ENCODE results near the gene CYP1A2. TPM values are rescaled to one million over a fixed set of nuclear protein-coding genes. Genes with fewer than 3 reads are reported as not detected.
A peak's percentile ranks its signal among the peaks of the same experiment; 100 is the strongest.
"Not testable (repeated sequence)": the region's sequence is repeated elsewhere in the genome, so short reads cannot be mapped to it uniquely, and the experiment has no call there.

CYP1A2 gene, protein sequence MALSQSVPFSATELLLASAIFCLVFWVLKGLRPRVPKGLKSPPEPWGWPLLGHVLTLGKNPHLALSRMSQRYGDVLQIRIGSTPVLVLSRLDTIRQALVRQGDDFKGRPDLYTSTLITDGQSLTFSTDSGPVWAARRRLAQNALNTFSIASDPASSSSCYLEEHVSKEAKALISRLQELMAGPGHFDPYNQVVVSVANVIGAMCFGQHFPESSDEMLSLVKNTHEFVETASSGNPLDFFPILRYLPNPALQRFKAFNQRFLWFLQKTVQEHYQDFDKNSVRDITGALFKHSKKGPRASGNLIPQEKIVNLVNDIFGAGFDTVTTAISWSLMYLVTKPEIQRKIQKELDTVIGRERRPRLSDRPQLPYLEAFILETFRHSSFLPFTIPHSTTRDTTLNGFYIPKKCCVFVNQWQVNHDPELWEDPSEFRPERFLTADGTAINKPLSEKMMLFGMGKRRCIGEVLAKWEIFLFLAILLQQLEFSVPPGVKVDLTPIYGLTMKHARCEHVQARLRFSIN
- not detected in 2 replicates for total RNA-seq

DNA sequence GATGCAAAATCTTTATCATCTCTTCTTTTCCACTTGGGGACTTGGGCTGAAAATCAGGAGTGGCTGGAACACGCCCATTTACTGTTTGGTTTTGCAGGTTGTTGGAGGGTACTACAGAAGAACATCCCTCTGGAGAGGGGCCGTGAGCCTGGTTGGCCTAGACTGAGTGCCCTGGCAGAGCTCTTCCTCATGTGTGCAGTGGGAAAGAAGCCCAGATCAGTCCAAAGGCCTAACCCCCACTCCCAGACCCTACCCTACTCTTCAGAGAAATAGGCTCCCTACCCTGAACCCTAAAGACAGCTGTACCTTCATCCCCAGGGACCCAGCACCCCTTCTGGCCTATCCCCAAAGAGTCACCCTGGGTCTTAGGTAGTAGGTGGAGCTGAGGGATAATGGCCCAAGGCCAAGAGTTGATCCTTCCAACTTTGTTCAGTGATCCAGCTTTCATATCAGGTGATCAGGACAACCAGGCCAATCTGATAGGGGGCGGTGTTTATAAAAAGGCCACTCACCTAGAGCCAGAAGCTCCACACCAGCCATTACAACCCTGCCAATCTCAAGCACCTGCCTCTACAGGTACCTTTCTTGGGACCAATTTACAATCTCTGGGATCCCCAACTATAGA lies at the start of gene CYP1A2:
CYP1A2 (plus strand) TSS at position 524 of the 625 bp plus-strand sequence. CDS start 894 bp downstream, outside the sequence.
- no peak for DNase-seq (ENCODE audit: low read depth)

DNA sequence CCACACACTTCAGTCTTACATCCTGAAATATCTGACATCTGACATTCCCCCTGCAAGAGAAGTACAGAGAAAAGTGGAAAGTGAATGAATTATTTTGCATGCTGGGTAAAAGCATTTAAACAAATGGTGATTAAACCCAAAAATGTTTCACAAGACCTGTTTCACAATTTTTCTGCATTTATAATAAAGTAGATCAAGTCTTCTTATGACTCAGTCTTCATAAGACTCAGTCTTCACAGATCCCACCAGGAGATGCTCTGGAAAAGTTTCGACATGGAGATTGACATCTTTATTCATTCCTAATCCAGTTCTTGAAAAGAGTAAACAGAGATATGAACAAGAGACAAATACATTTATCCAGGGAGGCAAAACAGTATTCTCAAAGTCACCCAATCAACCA lies 39.6 kb upstream of the CYP1A2 start:
- no peak for DNase-seq (ENCODE audit: low read depth)

DNA sequence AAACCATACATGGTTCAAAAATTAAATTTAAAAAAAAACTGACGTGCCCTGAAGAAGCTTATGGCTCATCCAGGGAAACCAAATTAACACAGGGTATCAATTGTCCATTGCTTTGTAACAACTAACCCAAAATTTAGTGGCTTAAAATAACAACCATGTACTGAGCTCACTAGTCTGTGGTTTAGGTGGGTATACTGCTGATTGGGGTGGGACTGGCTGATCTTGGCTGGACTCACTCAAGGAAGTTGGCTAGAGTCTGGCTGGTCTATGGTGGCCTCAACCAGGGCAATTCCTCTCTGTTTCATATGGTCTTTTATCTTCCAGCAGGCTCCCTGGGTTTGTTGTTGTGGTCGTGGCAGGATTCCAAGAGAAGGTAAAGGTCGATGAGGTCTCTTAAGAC lies 38.8 kb upstream of the CYP1A2 start:
- no peak for DNase-seq (ENCODE audit: low read depth)

DNA sequence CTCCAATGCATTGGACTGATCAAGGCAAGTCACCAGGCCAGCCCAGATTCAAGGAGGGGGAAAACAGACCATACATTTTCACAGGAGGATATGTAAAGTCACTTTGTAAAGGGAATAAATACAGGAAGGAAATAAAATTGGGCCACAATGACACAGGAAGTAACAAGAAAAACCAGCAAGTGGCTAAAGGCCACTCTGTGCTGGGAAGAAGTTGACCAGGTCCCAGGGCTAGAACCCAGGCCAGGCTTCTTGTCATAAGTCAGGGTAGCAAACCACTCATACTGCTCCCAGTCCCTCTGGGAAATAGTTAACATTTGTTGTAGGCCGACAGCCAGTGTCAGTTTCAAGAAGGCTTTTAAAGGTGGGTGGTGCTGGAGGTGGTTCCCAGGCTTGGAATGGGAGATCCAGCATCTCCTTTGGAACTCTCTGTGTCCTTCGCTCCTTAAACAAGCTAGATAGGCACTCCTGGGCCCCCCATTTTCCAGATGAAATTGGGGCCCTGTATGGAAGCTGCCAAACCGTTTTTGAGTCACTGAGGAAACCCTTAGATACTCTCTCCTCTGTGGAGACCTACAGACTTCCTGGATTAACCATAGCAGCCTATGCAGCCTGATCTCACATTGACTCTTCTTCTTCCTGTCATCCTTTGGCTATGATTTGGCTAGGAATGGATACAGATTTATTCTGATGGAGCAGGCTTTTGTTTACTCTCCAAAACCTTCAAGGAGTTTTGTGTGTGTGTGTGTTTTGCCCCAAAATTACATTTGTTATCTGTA lies 38.1 kb upstream of the CYP1A2 start:
- DNase-seq (ENCODE audit: low read depth): no peak

DNA sequence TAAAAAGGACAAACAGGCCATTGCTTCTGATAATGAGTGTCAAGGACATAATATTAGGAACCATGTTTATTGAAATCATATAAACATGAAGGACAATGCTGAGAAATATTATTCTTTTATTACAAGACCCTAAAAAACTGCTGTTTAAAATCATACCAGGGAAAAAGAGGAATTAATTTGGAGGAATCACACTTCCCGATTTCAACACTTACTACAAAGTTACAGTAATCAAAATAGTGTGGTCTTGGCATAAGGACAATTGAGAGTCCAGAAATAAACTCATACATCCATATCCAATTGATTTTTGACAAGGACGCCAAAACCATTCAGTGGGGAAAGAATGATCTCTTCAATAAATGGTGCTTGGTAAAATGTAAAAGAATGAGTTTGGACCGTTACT lies 36.3 kb upstream of the CYP1A2 start:
- DNase-seq (ENCODE audit: low read depth): no peak

DNA sequence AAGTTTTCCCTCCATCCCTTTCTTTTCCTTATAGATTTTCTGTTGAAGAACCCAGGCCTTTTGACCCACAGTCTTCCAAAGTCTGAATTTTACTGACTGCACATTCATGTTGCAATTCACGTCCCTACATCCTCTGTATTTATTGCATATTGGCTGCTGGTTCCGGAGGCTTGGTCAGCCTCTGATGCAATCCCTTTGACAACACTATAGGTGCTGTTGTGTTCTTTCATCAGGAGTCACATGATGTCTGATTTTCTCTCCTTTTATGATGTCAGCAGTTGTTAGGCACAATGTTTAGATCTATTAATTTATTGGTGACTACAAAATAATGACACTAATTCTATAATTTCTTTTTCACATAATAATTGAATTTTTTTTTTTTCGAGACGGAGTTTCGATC lies 32.0 kb upstream of the CYP1A2 start:
- no peak for DNase-seq (ENCODE audit: low read depth)

DNA sequence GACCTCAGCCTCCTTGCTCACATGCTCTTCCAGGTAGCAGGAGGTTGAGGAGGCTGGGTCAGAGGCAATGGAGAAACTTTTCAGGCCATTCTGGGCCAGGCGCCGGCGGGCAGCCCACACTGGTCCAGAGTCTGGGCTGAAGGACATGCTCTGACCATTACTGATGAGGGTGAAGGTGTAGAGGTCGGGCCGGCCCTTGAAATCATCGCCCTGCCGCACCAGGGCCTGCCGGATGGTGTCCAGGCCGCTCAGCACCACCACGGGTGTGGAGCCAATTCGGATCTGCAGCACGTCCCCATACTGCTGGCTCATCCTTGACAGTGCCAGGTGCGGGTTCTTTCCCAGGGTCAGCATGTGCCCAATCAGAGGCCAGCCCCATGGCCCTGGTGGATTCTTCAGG lies 26.1 kb upstream of the CYP1A2 start:
- no peak for DNase-seq (ENCODE audit: low read depth)

DNA sequence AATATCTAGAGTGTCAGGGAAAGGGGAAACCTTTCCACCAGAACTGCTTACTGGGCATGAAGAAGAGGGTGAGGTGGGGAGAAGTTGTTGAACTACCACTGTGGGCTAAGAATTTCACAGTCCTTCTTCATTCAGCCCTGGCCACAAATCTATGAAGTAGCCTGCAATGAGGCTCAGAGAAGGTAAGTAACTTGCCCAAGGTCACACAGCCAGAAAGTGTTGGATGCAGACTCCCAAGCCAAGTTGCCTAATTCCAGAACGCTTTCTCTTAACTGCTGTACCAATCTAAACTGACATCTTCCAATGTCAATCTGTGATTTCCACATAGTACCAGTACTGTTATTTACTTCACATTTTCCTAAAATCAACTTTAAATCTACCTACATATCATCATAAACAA lies 25.5 kb upstream of the CYP1A2 start:
- no peak for DNase-seq (ENCODE audit: low read depth)

DNA sequence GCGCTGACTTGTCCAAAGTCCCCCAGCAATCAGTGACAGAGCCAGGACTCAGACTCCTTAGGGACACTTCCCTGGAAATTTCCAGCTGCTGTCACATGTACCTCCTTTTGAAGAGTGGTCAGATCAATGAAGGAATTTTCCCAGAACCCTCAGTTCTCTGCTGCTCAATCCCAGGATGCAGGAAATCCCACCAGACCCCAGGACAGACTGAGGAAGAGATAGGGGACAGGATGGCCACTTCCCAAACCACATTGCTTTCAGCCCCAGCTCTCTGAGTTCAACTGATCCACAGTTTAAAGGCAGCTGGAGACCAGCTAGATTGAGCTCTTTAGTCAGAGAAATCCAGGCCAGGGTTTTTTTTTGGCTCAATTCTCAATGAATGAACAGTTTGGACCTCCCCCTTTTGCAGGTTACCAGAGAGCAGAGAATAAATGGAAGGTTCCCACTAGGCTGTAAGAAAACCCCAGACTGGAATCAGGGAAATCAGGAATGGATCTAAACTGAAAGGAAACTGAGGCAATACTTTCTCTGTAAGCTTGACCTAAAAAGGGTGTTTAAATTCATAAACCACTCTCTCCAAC lies 24.8 kb upstream of the CYP1A2 start:
- peak; percentile 63 for DNase-seq (ENCODE audit: low read depth)

DNA sequence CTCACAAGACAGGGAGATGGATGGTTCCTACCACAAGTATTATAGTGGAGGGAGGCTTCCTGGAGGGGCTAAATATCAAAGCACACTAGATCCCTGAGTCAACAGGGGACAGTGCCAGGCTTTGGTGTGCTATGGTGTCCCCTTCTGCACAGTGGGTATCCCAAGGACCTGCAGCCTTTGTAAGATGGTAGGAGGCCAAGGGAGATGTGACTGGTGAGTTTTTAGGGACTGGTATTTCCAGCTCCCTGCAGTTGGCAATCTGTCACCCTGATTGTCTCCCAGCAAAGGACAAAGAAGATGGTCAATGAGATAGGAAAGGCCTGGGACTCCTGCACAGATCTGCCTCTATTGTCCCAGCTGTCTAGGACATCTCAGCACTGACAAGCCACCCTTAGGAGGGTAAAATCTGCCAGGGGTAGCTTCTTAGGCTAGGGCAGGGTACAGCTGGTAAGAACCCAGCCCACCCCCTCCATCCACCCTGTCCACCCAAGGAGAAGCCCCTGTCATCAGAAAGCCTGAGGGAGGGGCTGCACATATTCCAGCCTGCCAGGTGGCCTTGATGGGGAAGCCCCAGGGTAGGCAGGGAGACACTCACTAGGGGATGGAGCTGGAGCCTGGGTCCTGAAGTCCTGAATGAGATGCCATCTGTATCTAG lies 23.9 kb upstream of the CYP1A2 start:
- no peak for DNase-seq (ENCODE audit: low read depth)

DNA sequence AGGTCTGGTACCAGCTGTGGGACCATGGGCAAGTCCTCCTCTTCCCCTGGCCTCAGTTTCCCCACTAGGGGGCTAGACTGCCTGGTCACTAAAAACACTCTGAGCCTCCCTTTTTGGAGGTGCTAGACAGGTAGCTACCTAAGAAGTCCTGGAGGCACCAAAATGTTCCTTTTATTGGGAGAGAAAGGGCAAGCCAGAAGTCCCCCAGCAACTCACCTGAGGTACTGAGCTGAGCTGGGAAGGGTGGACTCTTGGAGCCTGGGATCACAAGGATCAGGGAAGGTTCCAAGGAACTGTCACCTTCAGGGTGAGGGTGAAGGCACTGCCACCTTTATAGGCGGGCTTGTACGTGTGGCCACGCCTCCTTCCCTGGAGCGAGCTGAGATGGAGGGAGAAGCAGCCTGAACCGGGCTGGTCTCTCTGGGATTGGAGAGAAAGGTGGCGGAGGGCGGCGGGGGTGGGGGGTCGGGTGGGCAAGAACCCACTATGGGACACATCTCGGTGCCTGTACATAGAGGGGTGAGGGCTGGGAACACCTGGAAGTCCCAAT lies 23.3 kb upstream of the CYP1A2 start, which contains the start of gene CYP1A1:
CYP1A1 (minus strand) TSS at position 304 of the 550 bp plus-strand sequence. CDS start 2,431 bp downstream, outside the sequence.
- DNase-seq (ENCODE audit: low read depth): no peak

DNA sequence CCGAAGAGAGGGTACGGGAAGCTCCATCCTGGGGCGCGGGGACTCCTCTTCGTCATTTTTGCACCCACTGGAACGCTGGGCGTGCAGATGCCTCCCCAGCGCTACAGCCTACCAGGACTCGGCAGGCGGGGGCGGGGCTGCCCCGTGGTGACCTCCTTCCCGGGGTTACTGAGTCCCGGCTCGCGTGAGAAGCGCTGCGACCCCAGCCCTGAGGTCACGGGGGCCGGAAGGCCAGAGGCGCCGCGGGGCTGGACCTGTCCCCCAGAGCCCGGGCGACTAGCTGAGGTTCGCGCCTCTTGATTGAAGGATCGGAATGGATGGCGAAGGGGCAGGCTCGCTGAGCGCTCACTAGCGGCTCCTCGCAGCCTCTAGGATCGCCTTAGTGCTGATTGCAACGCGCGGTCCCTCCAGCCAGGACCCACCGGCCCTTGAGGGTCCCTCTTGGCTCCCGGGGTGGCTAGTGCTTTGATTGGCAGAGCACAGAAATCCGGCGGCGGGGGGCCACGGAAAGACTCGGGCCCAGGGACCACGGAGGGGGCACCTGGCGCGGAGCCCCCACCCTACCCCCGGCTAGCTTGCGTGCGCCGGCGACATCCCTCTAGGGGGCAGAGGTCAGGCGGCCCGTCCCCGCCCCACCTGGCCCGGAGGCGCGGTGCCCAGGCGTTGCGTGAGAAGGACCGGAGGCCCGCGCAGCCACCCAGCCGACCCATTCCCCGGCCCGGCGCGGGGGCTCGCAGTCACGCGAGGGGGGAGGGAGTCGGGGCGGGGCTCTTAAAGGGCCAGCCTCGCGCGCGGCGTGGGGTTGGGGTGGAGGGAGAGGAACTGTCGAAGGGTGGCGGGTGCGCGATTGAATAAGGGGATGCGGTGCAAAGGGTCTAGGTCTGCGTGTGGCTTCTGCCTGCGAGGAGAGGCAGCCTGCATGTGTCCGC lies 22.5 kb upstream of the CYP1A2 start:
- DNase-seq (ENCODE audit: low read depth): no peak

DNA sequence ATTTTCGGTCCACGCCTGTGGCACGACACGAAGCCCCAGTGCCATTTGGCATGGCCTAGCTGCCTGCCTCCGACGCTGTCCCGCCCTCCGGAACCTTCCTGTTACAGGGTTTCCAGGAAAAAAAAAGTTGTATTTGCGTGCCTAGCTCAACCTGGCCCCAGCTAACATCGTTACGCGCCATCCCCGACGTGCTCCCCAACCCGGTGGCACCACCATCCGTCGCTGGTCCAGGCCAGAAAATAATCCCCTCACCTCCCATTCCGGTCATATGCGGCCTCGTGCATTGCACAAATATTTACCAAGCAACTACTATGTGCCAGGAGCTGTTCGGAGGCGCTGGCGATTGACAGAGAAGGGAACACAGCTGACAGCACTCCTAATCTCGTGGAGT lies 21.9 kb upstream of the CYP1A2 start:
- no peak for DNase-seq (ENCODE audit: low read depth)

DNA sequence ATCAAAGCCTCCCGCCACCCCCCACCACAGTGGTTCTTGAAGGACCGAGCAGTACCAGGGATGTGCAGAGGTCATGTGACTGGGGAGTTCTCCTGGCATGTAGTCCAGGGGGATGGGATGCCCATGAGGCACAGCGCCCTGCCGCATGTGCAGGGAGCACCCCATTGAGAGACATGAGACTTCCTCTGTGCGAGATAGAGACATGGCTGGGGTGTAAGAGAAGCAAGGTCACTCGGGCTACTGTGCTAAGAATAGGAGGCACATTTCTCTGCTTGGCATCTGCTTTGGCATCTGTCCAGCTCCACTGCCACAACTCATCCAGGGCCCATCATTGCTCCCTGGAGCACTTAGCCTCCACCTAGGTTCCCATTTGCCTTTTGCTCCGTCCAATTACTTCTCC lies 20.9 kb upstream of the CYP1A2 start:
- DNase-seq (ENCODE audit: low read depth): no peak

DNA sequence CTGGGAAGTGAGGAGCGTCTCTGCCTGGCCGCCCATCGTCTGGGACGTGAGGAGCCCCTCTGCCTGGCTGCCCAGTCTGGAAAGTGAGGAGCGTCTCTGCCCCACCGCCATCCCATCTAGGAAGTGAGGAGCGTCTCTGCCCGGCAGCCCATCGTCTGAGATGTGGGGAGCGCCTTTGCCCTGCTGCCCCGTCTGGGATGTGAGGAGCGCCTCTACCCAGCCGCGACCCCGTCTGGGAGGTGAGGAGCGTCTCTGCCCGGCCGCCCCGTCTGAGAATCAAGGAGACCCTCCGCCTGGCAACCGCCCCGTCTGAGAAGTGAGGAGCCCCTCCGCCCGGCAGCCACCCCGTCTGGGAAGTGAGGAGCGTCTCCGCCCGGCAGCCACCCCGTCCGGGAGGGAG lies 19.9 kb upstream of the CYP1A2 start:
- DNase-seq (ENCODE audit: low read depth): not testable (repeated sequence)

DNA sequence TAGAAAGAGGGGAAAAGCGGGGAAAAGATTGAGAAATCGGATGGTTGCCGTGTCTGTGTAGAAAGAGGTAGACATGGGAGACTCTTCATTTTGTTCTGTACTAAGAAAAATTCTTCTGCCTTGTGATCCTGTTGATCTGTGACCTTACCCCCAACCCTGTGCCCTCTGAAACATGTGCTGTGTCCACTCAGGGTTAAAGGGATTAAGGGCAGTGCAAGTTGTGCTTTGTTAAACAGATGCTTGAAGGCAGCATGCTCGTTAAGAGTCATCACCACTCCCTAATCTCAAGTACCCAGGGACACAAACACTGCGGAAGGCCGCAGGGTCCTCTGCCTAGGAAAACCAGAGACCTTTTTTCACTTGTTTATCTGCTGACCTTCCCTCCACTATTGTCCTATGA lies 19.3 kb upstream of the CYP1A2 start:
- not testable (repeated sequence) for DNase-seq (ENCODE audit: low read depth)

DNA sequence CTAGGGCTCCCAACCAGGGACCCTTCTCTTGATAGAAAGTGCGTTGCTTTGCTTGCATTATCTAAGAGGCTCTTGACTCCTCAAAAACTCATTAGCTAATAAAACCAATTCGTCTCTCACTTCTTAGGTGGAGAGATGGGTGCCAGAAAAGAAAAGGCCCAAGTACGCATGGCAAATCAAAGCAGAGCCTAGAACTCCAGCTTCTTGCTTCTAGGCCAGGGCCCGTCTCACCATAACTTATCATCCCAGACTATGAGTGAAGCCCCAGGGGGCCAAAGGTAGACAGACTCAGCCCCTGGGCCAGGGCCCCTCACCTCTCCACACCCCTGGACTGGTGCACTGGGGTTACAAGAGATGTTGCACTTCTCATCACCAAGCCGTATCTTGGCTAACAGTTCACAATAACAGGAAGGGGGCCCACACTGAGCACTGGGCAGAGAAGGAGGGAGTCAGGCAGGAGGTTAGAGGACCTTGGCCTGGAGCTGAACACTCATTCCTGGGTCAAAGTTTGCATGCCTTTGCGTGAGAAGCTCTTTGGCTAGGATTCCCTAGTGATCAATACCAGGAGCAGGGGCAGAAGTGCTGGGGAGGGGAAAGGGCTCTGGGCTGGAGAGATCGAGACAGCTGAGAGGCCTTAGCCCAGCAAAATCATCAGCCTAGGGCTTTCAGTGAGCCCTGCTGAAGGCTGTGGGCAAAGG lies 17.9 kb upstream of the CYP1A2 start:
- DNase-seq (ENCODE audit: low read depth): no peak

DNA sequence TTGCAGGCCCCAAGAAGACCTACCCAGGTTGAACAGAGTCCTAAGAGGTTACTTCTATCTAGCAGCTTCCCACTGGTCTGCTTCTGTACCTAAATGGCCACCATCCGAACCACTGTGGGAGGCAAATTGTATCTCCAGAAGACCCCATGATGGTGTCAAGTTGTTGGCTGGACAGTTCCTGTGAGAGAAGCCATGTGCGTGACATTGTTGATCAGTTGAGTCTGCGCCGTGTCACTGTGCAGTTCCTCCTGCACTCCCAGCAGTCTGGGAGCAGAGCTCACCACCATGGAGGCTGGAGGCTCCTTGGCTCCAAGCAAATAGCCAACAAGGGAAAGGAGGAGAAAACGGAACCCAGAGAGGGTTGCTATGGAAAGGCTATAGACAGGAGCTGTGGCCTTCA lies 15.8 kb upstream of the CYP1A2 start:
- no peak for DNase-seq (ENCODE audit: low read depth)

DNA sequence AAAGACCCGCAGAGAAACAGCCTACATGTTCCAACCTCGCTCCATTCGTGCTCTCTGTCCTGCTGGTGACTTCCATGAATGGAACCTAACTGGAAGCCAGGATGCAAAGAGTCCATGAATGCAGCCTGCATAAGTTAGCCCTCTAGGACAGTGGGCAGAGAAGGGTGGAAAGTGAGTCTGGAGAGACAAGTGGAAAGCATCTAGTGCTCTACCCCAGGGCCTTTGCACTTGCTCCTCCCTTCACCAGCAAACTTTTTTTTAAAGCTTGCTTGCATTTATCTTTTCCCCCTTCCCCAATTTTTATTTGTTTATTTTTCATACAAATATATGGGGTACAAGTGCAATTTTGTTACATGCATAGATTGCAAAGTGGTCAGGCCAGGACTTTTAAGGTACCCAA lies 15.4 kb upstream of the CYP1A2 start:
- DNase-seq (ENCODE audit: low read depth): no peak

All from renal cortical epithelial cell (primary cell).